Spinal cord (tissue), 10 donors: Measurements from ENCODE around the gene PPFIA2. TPM values are rescaled to one million over a fixed set of nuclear protein-coding genes. Genes with fewer than 3 reads are reported as not detected.

Source experiments
- DNase-seq, 6 donors: peaks; one replicate each; pipeline versions ENCODE4 v3.0.0 to v3.0.0-alpha.2; 2013 to 2015; ENCODE audit warnings: low spot score in 6 of 6, low read depth in 4 of 6
- H3K27ac ChIP-seq: one replicate; pipeline ENCODE4 v1.5.1; 2013; ENCODE audit warnings: low read depth, low read length, control low read depth
- H3K27me3 ChIP-seq: one replicate; pipeline ENCODE4 v1.6.1; 2013; ENCODE audit warnings: low read length; ENCODE audit not compliant: control insufficient read depth, insufficient read depth
- H3K36me3 ChIP-seq: one replicate; pipeline ENCODE4 v1.6.1; 2013; ENCODE audit warnings: low read length; ENCODE audit not compliant: control insufficient read depth, insufficient read depth
- H3K4me1 ChIP-seq: one replicate; pipeline ENCODE4 v1.6.1; 2013; ENCODE audit warnings: low read length; ENCODE audit not compliant: control insufficient read depth, insufficient read depth
- H3K4me3 ChIP-seq: one replicate; pipeline ENCODE4 v1.5.1; 2013; ENCODE audit warnings: low read depth, low read length, control low read depth
- H3K9me3 ChIP-seq: one replicate; pipeline ENCODE4 v1.6.1; 2013; ENCODE audit warnings: low read length; ENCODE audit not compliant: control insufficient read depth, insufficient read depth
- WGBS: methylation state at CpG from one replicate; pipeline ENCODE4 v1.1.5; 2013; ENCODE audit warnings: missing lambda C conversion rate; ENCODE audit not compliant: insufficient coverage; 5-methylcytosine and 5-hydroxymethylcytosine counted together
- polyA plus RNA-seq, 2 donors: library from polyadenylated mRNA; unstranded; fragments of 120-200 nt; gene quantifications; one replicate each; pipeline ENCODE4 v1.2.1, GENCODE V29; 2013; ENCODE audit not compliant: insufficient read length in 2 of 2
- total RNA-seq, 2 donors: library from RNA; depleted of rRNA in 1 of 2; stranded (reverse); fragments of 120-200 nt in 1 of 2; fragments of >200 nt in 1 of 2; gene quantifications; one replicate each; pipeline versions ENCODE4 v1.2.3 to v1.2.4, GENCODE V29; 2013 to 2014
- donor health status: healthy.

The PPFIA2 gene
- total and polyA plus RNA-seq, 4 donors = 24.5 to 75.3 (median 40.6) TPM

GRCh38 chr12:81354327-81354932, 404.7 kb downstream of the PPFIA2 start:
- H3K36me3 ChIP-seq = peaks cover 5% of the 10 kb centered on the region
- WGBS = 97% methylated on average over 3 of the region's 5 CpGs
- no peak for DNase-seq

GRCh38 chr12:81350309-81350708, 408.8 kb downstream of the PPFIA2 start:
- Histone ChIP-seq H3K4me1 (no peaks in the 10 kb centered on the region), H3K27ac (no peak overlapping the region), H3K27me3 (no peaks in the 10 kb centered on the region), H3K9me3 (no peaks in the 10 kb centered on the region), H3K4me3 (no peak overlapping the region), H3K36me3 (peaks cover 3% of the 10 kb centered on the region)
- 82% methylated on average over 1 of the region's 2 CpGs for WGBS
- DNase-seq = no peak

More at GRCh38 chr12:81354327-81354932, 404.7 kb downstream of the PPFIA2 start:
- no peaks in the 10 kb centered on the region for H3K9me3 ChIP-seq
- no peak overlapping the region for H3K27ac ChIP-seq
- H3K4me3 ChIP-seq = no peak overlapping the region
- H3K27me3 ChIP-seq = no peaks in the 10 kb centered on the region
- no peaks in the 10 kb centered on the region for H3K4me1 ChIP-seq

- H3K27me3 ChIP-seq = no peaks in the 10 kb centered on the region
- H3K27ac ChIP-seq = no peak overlapping the region
Measured at GRCh38 chr12:81347404-81347803, 411.7 kb downstream of the PPFIA2 start.

GRCh38 chr12:81340910-81341309, 418.2 kb downstream of the PPFIA2 start:
- WGBS = 90% methylated on average over 3 of the region's 5 CpGs
- Histone ChIP-seq H3K27ac (no peak overlapping the region), H3K27me3 (no peaks in the 10 kb centered on the region), H3K4me1 (no peaks in the 10 kb centered on the region), H3K36me3 (no peaks in the 10 kb centered on the region), H3K9me3 (no peaks in the 10 kb centered on the region), H3K4me3 (no peak overlapping the region)
- DNase-seq = no peak

More at GRCh38 chr12:81347404-81347803, 411.7 kb downstream of the PPFIA2 start:
- Histone ChIP-seq H3K9me3 (no peaks in the 10 kb centered on the region), H3K4me1 (no peaks in the 10 kb centered on the region), H3K4me3 (no peak overlapping the region), H3K36me3 (peaks cover 3% of the 10 kb centered on the region)
- no CpG with 5 or more reads among the region's 5 CpGs for WGBS
- no peak for DNase-seq

- H3K9me3 ChIP-seq = no peaks in the 10 kb centered on the region
- H3K27me3 ChIP-seq = no peaks in the 10 kb centered on the region
- DNase-seq = peak in 5 of 6 donors; percentile 8 to 59 (median 20)
- no peaks in the 10 kb centered on the region for H3K4me1 ChIP-seq
- WGBS = no CpG with 5 or more reads among the region's 4 CpGs
- no peak overlapping the region for H3K4me3 ChIP-seq
- no peak overlapping the region for H3K27ac ChIP-seq
- H3K36me3 ChIP-seq = no peaks in the 10 kb centered on the region
Measured at GRCh38 chr12:81339071-81339470, 420.1 kb downstream of the PPFIA2 start.

GRCh38 chr12:81337886-81338285, 421.3 kb downstream of the PPFIA2 start:
- Histone ChIP-seq H3K4me1 (no peaks in the 10 kb centered on the region), H3K27me3 (no peaks in the 10 kb centered on the region), H3K4me3 (no peak overlapping the region), H3K9me3 (no peaks in the 10 kb centered on the region), H3K27ac (no peak overlapping the region), H3K36me3 (no peaks in the 10 kb centered on the region)
- no CpG with 5 or more reads among the region's 2 CpGs for WGBS
- no peak for DNase-seq

- 94% methylated on average over 2 of the region's 2 CpGs for WGBS
- no peak overlapping the region for H3K27ac ChIP-seq
Measured at GRCh38 chr12:81333812-81334211, 425.3 kb downstream of the PPFIA2 start.

GRCh38 chr12:81332054-81332453, 427.1 kb downstream of the PPFIA2 start:
- Histone ChIP-seq H3K9me3 (no peaks in the 10 kb centered on the region), H3K27me3 (no peaks in the 10 kb centered on the region), H3K36me3 (peaks cover 4% of the 10 kb centered on the region), H3K4me1 (no peaks in the 10 kb centered on the region), H3K4me3 (no peak overlapping the region), H3K27ac (no peak overlapping the region)
- DNase-seq = no peak
- WGBS = 87% methylated on average over 2 of the region's 4 CpGs

More at GRCh38 chr12:81333812-81334211, 425.3 kb downstream of the PPFIA2 start:
- Histone ChIP-seq H3K27me3 (no peaks in the 10 kb centered on the region), H3K36me3 (peaks cover 4% of the 10 kb centered on the region), H3K4me1 (no peaks in the 10 kb centered on the region), H3K9me3 (no peaks in the 10 kb centered on the region), H3K4me3 (no peak overlapping the region)
- DNase-seq = no peak

GRCh38 chr12:81330480-81330879, 428.7 kb downstream of the PPFIA2 start:
- peaks cover 4% of the 10 kb centered on the region for H3K36me3 ChIP-seq
- no peak overlapping the region for H3K4me3 ChIP-seq
- no peak overlapping the region for H3K27ac ChIP-seq
- no peaks in the 10 kb centered on the region for H3K27me3 ChIP-seq
- no peak for DNase-seq
- no peaks in the 10 kb centered on the region for H3K9me3 ChIP-seq
- no peaks in the 10 kb centered on the region for H3K4me1 ChIP-seq
- no CpG with 5 or more reads among the region's 1 CpG for WGBS

GRCh38 chr12:81329085-81329484, 430.1 kb downstream of the PPFIA2 start:
- DNase-seq = no peak
- Histone ChIP-seq H3K27ac (no peak overlapping the region), H3K4me3 (no peak overlapping the region), H3K27me3 (no peaks in the 10 kb centered on the region), H3K4me1 (no peaks in the 10 kb centered on the region), H3K9me3 (no peaks in the 10 kb centered on the region), H3K36me3 (peaks cover 4% of the 10 kb centered on the region)
- 92% methylated on average over 2 of the region's 2 CpGs for WGBS
